ENCODE measurements around the gene TUSC2.

The TUSC2 gene

GRCh38 chr3:50371133-50371685 lies 43.2 kb upstream of the TUSC2 start:
- no peak overlapping the region for H3K4me3 ChIP-seq (ENCODE audit: low read length)
- peaks cover 3% of the 10 kb centered on the region for H3K4me1 ChIP-seq (ENCODE audit: control insufficient read depth, low read depth, low read length)
- H3K27me3 ChIP-seq (ENCODE audit: insufficient read depth, low read length, poor library complexity) = no peaks in the 10 kb centered on the region
- H2BK15ac ChIP-seq (replicated peaks; ENCODE audit: low read depth) = no peak overlapping the region
- H2BK5ac ChIP-seq (ENCODE audit: low read length) = no peak overlapping the region
- H3K56ac ChIP-seq (ENCODE audit: low read length) = peak overlapping the region; percentile 12
- no peak overlapping the region for H2BK120ac ChIP-seq (ENCODE audit: low read depth, low read length)
- no peak overlapping the region for H2AK5ac ChIP-seq (ENCODE audit: low read length)
- H3K79me2 ChIP-seq (ENCODE audit: control insufficient read depth, insufficient read depth, low read length) = no peaks in the 10 kb centered on the region
- H3K79me1 ChIP-seq (ENCODE audit: low read length) = no peaks in the 10 kb centered on the region
- H3K9ac ChIP-seq (ENCODE audit: low read length) = peak overlapping the region; percentile 20
- no peak for DNase-seq
- H3K36me3 ChIP-seq (ENCODE audit: control insufficient read depth, insufficient read depth, low read length) = no peaks in the 10 kb centered on the region
- no peak overlapping the region for H3K23ac ChIP-seq (ENCODE audit: low read length)
- H3K4ac ChIP-seq (ENCODE audit: low read depth, low read length) = no peak overlapping the region
- WGBS (ENCODE audit: extremely low coverage, insufficient coverage, low lambda C conversion rate) = no CpG with 5 or more reads among the region's 3 CpGs
- no peak overlapping the region for H4K8ac ChIP-seq (ENCODE audit: low read depth, low read length)
- H3K4me2 ChIP-seq (ENCODE audit: low read length) = no peak overlapping the region
- H4K5ac ChIP-seq (ENCODE audit: low read length) = no peak overlapping the region
- no peak overlapping the region for H3K27ac ChIP-seq (ENCODE audit: low read depth, low read length)
- no peak overlapping the region for H3K18ac ChIP-seq (ENCODE audit: low read length)

- WGBS (ENCODE audit: extremely low coverage, insufficient coverage, low lambda C conversion rate) = no CpG with 5 or more reads among the region's 14 CpGs
- Histone ChIP-seq H3K4me1 (ENCODE audit: control insufficient read depth, low read depth, low read length) (peaks cover 3% of the 10 kb centered on the region), H3K27ac (ENCODE audit: low read depth, low read length) (no peak overlapping the region)
Measured at GRCh38 chr3:50370594-50370993, 42.6 kb upstream of the TUSC2 start.

GRCh38 chr3:50369012-50369670 lies 41.1 kb upstream of the TUSC2 start:
- H3K36me3 ChIP-seq (ENCODE audit: control insufficient read depth, insufficient read depth, low read length) = no peaks in the 10 kb centered on the region
- peaks cover 3% of the 10 kb centered on the region for H3K4me1 ChIP-seq (ENCODE audit: control insufficient read depth, low read depth, low read length)
- no peak overlapping the region for H4K8ac ChIP-seq (ENCODE audit: low read depth, low read length)
- no peak overlapping the region for H3K27ac ChIP-seq (ENCODE audit: low read depth, low read length)
- no peak overlapping the region for H3K23ac ChIP-seq (ENCODE audit: low read length)
- no peak overlapping the region for H2AK5ac ChIP-seq (ENCODE audit: low read length)
- no peaks in the 10 kb centered on the region for H3K27me3 ChIP-seq (ENCODE audit: insufficient read depth, low read length, poor library complexity)
- no peak overlapping the region for H3K9ac ChIP-seq (ENCODE audit: low read length)
- DNase-seq = no peak
- no CpG with 5 or more reads among the region's 9 CpGs for WGBS (ENCODE audit: extremely low coverage, insufficient coverage, low lambda C conversion rate)
- H3K4ac ChIP-seq (ENCODE audit: low read depth, low read length) = no peak overlapping the region
- no peak overlapping the region for H2BK120ac ChIP-seq (ENCODE audit: low read depth, low read length)
- no peak overlapping the region for H2BK5ac ChIP-seq (ENCODE audit: low read length)
- H3K4me2 ChIP-seq (ENCODE audit: low read length) = no peak overlapping the region
- peak overlapping the region; percentile 25 for H3K56ac ChIP-seq (ENCODE audit: low read length)
- H3K79me2 ChIP-seq (ENCODE audit: control insufficient read depth, insufficient read depth, low read length) = no peaks in the 10 kb centered on the region
- H3K18ac ChIP-seq (ENCODE audit: low read length) = no peak overlapping the region
- H3K4me3 ChIP-seq (ENCODE audit: low read length) = no peak overlapping the region
- no peak overlapping the region for H4K5ac ChIP-seq (ENCODE audit: low read length)
- no peak overlapping the region for H2BK15ac ChIP-seq (replicated peaks; ENCODE audit: low read depth)
- H3K79me1 ChIP-seq (ENCODE audit: low read length) = no peaks in the 10 kb centered on the region

More at GRCh38 chr3:50370594-50370993, 42.6 kb upstream of the TUSC2 start:
- Histone ChIP-seq H3K27me3 (ENCODE audit: insufficient read depth, low read length, poor library complexity) (no peaks in the 10 kb centered on the region), H3K4me3 (ENCODE audit: low read length) (no peak overlapping the region), H3K4ac (ENCODE audit: low read depth, low read length) (no peak overlapping the region), H3K4me2 (ENCODE audit: low read length) (no peak overlapping the region), H3K18ac (ENCODE audit: low read length) (no peak overlapping the region), H4K8ac (ENCODE audit: low read depth, low read length) (no peak overlapping the region), H4K5ac (ENCODE audit: low read length) (no peak overlapping the region), H3K79me2 (ENCODE audit: control insufficient read depth, insufficient read depth, low read length) (no peaks in the 10 kb centered on the region), H2BK120ac (ENCODE audit: low read depth, low read length) (no peak overlapping the region), H2BK15ac (replicated peaks; ENCODE audit: low read depth) (no peak overlapping the region), H3K23ac (ENCODE audit: low read length) (no peak overlapping the region), H3K56ac (ENCODE audit: low read length) (peak overlapping the region; percentile 12), H2BK5ac (ENCODE audit: low read length) (no peak overlapping the region), H3K36me3 (ENCODE audit: control insufficient read depth, insufficient read depth, low read length) (no peaks in the 10 kb centered on the region), H3K79me1 (ENCODE audit: low read length) (no peaks in the 10 kb centered on the region), H3K9ac (ENCODE audit: low read length) (peak overlapping the region; percentile 20), H2AK5ac (ENCODE audit: low read length) (no peak overlapping the region)
- DNase-seq = peak; percentile 56

- Histone ChIP-seq H4K5ac (ENCODE audit: low read length) (no peak overlapping the region), H3K4ac (ENCODE audit: low read depth, low read length) (no peak overlapping the region), H3K27ac (ENCODE audit: low read depth, low read length) (no peak overlapping the region), H2AK5ac (ENCODE audit: low read length) (no peak overlapping the region), H3K4me2 (ENCODE audit: low read length) (no peak overlapping the region), H3K79me2 (ENCODE audit: control insufficient read depth, insufficient read depth, low read length) (no peaks in the 10 kb centered on the region), H3K79me1 (ENCODE audit: low read length) (no peaks in the 10 kb centered on the region), H2BK5ac (ENCODE audit: low read length) (no peak overlapping the region), H2BK120ac (ENCODE audit: low read depth, low read length) (no peak overlapping the region), H3K56ac (ENCODE audit: low read length) (peak overlapping the region; percentile 65), H3K36me3 (ENCODE audit: control insufficient read depth, insufficient read depth, low read length) (no peaks in the 10 kb centered on the region), H3K9ac (ENCODE audit: low read length) (peak overlapping the region; percentile 80), H3K4me1 (ENCODE audit: control insufficient read depth, low read depth, low read length) (no peaks in the 10 kb centered on the region), H3K4me3 (ENCODE audit: low read length) (no peak overlapping the region), H3K23ac (ENCODE audit: low read length) (no peak overlapping the region), H4K8ac (ENCODE audit: low read depth, low read length) (no peak overlapping the region), H3K18ac (ENCODE audit: low read length) (no peak overlapping the region), H2BK15ac (replicated peaks; ENCODE audit: low read depth) (no peak overlapping the region), H3K27me3 (ENCODE audit: insufficient read depth, low read length, poor library complexity) (no peaks in the 10 kb centered on the region)
- no CpG with 5 or more reads among the region's 5 CpGs for WGBS (ENCODE audit: extremely low coverage, insufficient coverage, low lambda C conversion rate)
- DNase-seq = no peak
Measured at GRCh38 chr3:50365842-50366220, 37.8 kb upstream of the TUSC2 start.

- Histone ChIP-seq H3K23ac (ENCODE audit: low read length) (no peak overlapping the region), H3K4ac (ENCODE audit: low read depth, low read length) (no peak overlapping the region), H4K8ac (ENCODE audit: low read depth, low read length) (no peak overlapping the region), H3K56ac (ENCODE audit: low read length) (peak overlapping the region; percentile 89), H3K27ac (ENCODE audit: low read depth, low read length) (no peak overlapping the region), H3K4me2 (ENCODE audit: low read length) (peak overlapping the region; percentile 95), H3K27me3 (ENCODE audit: insufficient read depth, low read length, poor library complexity) (no peaks in the 10 kb centered on the region), H2BK120ac (ENCODE audit: low read depth, low read length) (no peak overlapping the region), H2AK5ac (ENCODE audit: low read length) (no peak overlapping the region), H4K5ac (ENCODE audit: low read length) (no peak overlapping the region), H3K4me1 (ENCODE audit: control insufficient read depth, low read depth, low read length) (no peaks in the 10 kb centered on the region), H3K79me1 (ENCODE audit: low read length) (no peaks in the 10 kb centered on the region), H3K79me2 (ENCODE audit: control insufficient read depth, insufficient read depth, low read length) (no peaks in the 10 kb centered on the region), H3K4me3 (ENCODE audit: low read length) (peak overlapping the region; percentile 43), H3K9ac (ENCODE audit: low read length) (peak overlapping the region; percentile 80), H2BK5ac (ENCODE audit: low read length) (no peak overlapping the region), H3K36me3 (ENCODE audit: control insufficient read depth, insufficient read depth, low read length) (no peaks in the 10 kb centered on the region), H2BK15ac (replicated peaks; ENCODE audit: low read depth) (no peak overlapping the region), H3K18ac (ENCODE audit: low read length) (peak overlapping the region; percentile 10)
- WGBS (ENCODE audit: extremely low coverage, insufficient coverage, low lambda C conversion rate) = no CpG with 5 or more reads among the region's 53 CpGs
- DNase-seq = peak; percentile 93
Measured at GRCh38 chr3:50365080-50365841, 37.2 kb upstream of the TUSC2 start.
